ENCODE data around the gene LKAAEAR1. TPM values are rescaled to one million over a fixed set of nuclear protein-coding genes. Genes with fewer than 3 reads are reported as not detected.
A peak's percentile ranks its signal among the peaks of the same experiment; 100 is the strongest.

LKAAEAR1 gene
- total RNA-seq, 2 experiments from 2014 or later: not detected

DNA sequence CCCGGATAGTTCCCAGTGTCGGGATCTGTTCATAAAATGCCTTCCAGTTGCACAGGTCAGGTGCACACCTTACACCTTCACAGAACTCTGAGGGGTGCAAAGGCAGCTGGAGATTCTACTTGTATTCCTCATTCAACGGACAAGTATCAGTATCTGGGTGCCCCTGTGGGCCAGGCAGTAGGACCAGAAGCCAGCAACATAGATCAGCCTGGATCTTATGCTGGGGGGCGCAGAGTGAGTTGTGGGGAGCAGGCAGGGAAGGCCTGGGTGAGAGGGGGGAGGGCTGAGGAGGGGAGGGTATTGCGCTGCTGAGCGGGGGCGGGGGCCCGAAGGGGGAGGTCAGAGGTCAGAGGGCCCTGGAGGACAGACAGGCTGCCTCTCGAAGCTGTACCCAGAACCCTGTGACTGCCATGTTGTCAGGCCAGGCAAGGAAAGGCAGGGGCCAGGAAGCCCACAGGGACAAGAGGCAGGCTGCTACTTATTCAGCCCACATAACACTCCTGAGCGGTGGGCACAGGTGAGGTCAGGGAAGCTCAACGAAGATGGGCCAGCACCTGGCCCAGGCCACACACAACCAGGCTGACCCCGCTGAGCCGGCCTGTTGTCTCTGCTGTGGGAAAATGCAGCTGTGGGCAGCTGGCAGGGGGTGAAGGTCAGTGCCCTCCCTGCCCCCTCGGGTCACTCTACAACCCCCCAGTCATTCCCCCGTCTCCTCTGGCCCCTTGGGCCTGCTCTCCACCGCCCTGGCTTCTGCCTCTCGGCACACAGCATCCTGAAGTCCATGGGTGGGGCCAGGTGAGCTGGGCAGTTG, 3.2 kb downstream of the LKAAEAR1 start:
- CTCF ChIA-PET (ENCODE audit: unreplicated experiment): interaction anchor here (0.5 to 0.6 kb wide), 2 partner anchors 39 to 1474 kb away, joined by 4 read pairs; no protein-coding TSS in a partner anchor
- no peaks in the 10 kb centered on the region for H3K9me2 ChIP-seq (ENCODE audit: insufficient read depth, low read length)
- no TSS peak for BruUV-seq (replicated peaks)
- H3K36me3 ChIP-seq (ENCODE audit: insufficient read depth, low read length): peaks cover 7% of the 10 kb centered on the region; the same call in 1 of the 2 replicates
- H3K4me3 ChIP-seq (ENCODE audit: low read depth, low read length, poor library complexity, severe bottlenecking): peak overlapping the region; percentile 76
- peaks cover 13% of the 10 kb centered on the region; the same call in 1 of the 2 replicates for H3K79me2 ChIP-seq (ENCODE audit: insufficient read depth, low read depth, low read length)
- no peak overlapping the region for H3K27ac ChIP-seq (ENCODE audit: low read depth, low read length, poor library complexity, severe bottlenecking)
- TF ChIP-seq, protein P1, sequence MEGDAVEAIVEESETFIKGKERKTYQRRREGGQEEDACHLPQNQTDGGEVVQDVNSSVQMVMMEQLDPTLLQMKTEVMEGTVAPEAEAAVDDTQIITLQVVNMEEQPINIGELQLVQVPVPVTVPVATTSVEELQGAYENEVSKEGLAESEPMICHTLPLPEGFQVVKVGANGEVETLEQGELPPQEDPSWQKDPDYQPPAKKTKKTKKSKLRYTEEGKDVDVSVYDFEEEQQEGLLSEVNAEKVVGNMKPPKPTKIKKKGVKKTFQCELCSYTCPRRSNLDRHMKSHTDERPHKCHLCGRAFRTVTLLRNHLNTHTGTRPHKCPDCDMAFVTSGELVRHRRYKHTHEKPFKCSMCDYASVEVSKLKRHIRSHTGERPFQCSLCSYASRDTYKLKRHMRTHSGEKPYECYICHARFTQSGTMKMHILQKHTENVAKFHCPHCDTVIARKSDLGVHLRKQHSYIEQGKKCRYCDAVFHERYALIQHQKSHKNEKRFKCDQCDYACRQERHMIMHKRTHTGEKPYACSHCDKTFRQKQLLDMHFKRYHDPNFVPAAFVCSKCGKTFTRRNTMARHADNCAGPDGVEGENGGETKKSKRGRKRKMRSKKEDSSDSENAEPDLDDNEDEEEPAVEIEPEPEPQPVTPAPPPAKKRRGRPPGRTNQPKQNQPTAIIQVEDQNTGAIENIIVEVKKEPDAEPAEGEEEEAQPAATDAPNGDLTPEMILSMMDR (conservative IDR thresholded peaks at IDR 0.05; ENCODE audit: low read length): no peak
- no peak for TF ChIP-seq EZH2phosphoT487 (IDR thresholded peaks at IDR 0.05; ENCODE audit: borderline replicate concordance, low read depth, low read length)
- no peak overlapping the region for H2AFZ ChIP-seq (ENCODE audit: low read length)
- intact Hi-C loops (cut with micrococcal nuclease; ENCODE audit: unreplicated experiment): no loop called here
- no peak for DNase-seq (ENCODE audit: low spot score)
- H3K4me1 ChIP-seq (ENCODE audit: insufficient read depth, low read length, poor library complexity, severe bottlenecking): peaks cover 44% of the 10 kb centered on the region
- no peaks in the 10 kb centered on the region for H4K20me1 ChIP-seq (ENCODE audit: insufficient read depth, low read length)
- no peaks in the 10 kb centered on the region for H3K9me3 ChIP-seq (ENCODE audit: low read length)
- H3K4me2 ChIP-seq (ENCODE audit: low read length): peak overlapping the region; percentile 87
- POLR2A ChIA-PET: no interaction called here

DNA sequence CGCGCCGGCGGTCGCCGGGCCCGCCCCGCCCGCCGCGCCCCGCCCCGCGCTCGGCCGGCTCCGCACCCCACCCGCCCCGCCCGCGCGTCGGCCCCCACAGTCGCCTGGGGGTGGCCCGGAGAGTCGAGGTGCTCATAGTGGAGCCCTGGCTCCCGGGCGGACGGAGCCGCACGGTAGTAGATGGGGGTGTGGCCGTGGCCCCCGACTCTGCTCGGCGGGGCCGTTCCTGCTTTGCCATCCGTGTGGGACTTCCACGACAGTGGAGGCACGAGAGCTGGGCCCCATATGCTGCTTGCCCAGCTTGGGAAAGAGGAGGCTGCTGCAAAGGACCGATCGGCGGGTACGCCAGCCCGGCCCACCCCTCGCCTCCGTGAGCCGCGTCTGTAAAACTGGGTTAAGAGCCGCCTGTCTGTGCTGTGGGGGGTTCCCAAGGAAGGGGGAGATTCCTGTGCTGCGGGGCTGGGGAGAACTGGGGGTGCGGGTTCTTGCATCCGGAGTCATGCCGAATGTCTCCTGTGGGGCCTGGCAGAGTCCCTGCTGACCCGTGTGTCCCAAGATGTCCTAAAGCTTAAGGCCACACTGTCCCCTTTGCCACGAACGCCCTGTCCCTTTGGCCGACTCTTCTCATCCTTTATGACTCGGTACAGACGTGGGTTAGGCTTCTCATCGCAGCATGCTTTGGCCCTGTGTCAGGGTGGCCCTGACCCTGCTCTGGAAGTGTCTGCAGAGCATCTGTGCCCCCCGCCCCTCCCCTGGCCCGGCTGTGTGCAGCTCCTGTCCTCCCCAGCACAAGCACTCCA, 4.0 kb downstream of the LKAAEAR1 start, which contains the start of gene OPRL1:
TSS of gene OPRL1 (plus strand) at position 70 of the 800 bp plus-strand sequence. CDS start 12,639 bp downstream, outside the sequence.
- CTCF ChIA-PET (ENCODE audit: unreplicated experiment): interaction anchor here (1.2 kb wide), 1 partner anchor 20 kb away, joined by 7 read pairs; no protein-coding TSS in a partner anchor
- no peak for DNase-seq (ENCODE audit: low spot score)
- Histone ChIP-seq H2AFZ (ENCODE audit: low read length) (peak within 1 kb of the TSS; percentile 33; the same call in 1 of the 2 replicates), H4K20me1 (ENCODE audit: insufficient read depth, low read length) (no peaks in the 10 kb centered on the region), H3K27ac (ENCODE audit: low read depth, low read length, poor library complexity, severe bottlenecking) (peak within 1 kb of the TSS; percentile 97), H3K79me2 (ENCODE audit: insufficient read depth, low read depth, low read length) (peaks cover 13% of the 10 kb centered on the region; the same call in 1 of the 2 replicates), H3K4me3 (ENCODE audit: low read depth, low read length, poor library complexity, severe bottlenecking) (peak within 1 kb of the TSS; percentile 94), H3K36me3 (ENCODE audit: insufficient read depth, low read length) (peaks cover 12% of the 10 kb centered on the region; the same call in 1 of the 2 replicates), H3K4me2 (ENCODE audit: low read length) (peak within 1 kb of the TSS; percentile 90), H3K4me1 (ENCODE audit: insufficient read depth, low read length, poor library complexity, severe bottlenecking) (peaks cover 44% of the 10 kb centered on the region), H3K9me3 (ENCODE audit: low read length) (no peaks in the 10 kb centered on the region), H3K9me2 (ENCODE audit: insufficient read depth, low read length) (no peaks in the 10 kb centered on the region)
- TF ChIP-seq EZH2phosphoT487 (IDR thresholded peaks at IDR 0.05; ENCODE audit: borderline replicate concordance, low read depth, low read length): no peak
- TF ChIP-seq, protein P1 (conservative IDR thresholded peaks at IDR 0.05; ENCODE audit: low read length): no peak
- intact Hi-C loops (cut with micrococcal nuclease; ENCODE audit: unreplicated experiment): no loop called here
- POLR2A ChIA-PET: interaction anchor here (0.9 to 1.2 kb wide), 2 partner anchors 9 to 19 kb away, joined by 5 read pairs; no protein-coding TSS in a partner anchor
- BruUV-seq (replicated peaks): no TSS peak

All from OCI-LY7 (cell line).